Fibroblast of villous mesenchyme (primary cell): ENCODE data around the gene AIG1. TPM values are rescaled to one million over a fixed set of nuclear protein-coding genes. Genes with fewer than 3 reads are reported as not detected.

ENCODE experiments used
- DNase-seq: peaks from one replicate; pipeline ENCODE4 v3.0.0-alpha.2; 2010; ENCODE audit warnings: low read depth
- H3K4me3 ChIP-seq: 2 replicates; pipeline ENCODE4 v1.5.1; 2011; ENCODE audit warnings: low read depth, mild to moderate bottlenecking, low read length
- total RNA-seq: library from RNA; depleted of rRNA; stranded (reverse); fragments of >200 nt; gene quantifications from 2 replicates; pipeline ENCODE4 v1.2.3, GENCODE V29; 2012
- TF ChIP-seq, protein P1 (sequence below): IDR thresholded peaks from 2 replicates; pipeline ENCODE4 v1.5.1; 2012; ENCODE audit warnings: low read depth, mild to moderate bottlenecking, low read length; ENCODE audit not compliant: insufficient read depth

Gene AIG1
- total RNA-seq, 1 donor = 44.9 TPM

DNA sequence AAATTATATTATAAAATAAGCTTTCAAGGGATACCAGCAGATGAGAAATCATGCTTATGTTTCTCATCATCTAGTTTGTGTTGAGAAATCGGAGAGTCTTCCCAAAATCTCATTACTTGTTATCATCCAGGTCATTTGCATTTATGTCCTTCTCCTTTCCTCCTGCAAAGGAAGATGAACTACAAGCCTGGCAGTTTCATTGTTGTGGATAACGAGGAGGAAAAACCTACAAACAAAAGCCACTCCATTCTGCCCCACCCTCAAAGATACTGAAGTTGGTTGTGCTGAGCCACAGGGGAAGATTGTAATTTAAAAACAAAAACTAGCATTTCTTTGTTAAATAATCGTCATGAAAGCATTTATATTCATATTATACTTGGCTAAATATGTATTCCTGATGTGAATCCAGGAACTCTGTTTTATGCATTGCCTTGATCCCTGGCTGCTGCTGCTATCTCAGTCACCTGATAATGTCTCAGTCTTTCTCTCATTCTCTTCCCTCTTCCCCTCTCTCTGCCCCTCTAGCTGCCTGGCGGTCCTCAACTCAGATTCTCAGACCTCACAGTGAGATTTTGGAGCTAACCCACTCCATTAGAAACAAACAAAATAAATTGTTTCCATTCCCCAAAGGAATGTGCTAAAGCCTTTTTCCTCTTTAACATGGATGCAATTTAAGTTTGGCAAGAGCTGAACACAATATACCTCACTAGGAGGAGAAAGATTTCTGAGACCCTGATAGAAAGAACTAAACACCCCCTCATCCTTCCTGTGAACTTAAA is 204.5 kb downstream of the AIG1 start:
- no peak for DNase-seq
- TF ChIP-seq, protein P1, sequence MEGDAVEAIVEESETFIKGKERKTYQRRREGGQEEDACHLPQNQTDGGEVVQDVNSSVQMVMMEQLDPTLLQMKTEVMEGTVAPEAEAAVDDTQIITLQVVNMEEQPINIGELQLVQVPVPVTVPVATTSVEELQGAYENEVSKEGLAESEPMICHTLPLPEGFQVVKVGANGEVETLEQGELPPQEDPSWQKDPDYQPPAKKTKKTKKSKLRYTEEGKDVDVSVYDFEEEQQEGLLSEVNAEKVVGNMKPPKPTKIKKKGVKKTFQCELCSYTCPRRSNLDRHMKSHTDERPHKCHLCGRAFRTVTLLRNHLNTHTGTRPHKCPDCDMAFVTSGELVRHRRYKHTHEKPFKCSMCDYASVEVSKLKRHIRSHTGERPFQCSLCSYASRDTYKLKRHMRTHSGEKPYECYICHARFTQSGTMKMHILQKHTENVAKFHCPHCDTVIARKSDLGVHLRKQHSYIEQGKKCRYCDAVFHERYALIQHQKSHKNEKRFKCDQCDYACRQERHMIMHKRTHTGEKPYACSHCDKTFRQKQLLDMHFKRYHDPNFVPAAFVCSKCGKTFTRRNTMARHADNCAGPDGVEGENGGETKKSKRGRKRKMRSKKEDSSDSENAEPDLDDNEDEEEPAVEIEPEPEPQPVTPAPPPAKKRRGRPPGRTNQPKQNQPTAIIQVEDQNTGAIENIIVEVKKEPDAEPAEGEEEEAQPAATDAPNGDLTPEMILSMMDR = no peak
- H3K4me3 ChIP-seq = no peak overlapping the region

DNA sequence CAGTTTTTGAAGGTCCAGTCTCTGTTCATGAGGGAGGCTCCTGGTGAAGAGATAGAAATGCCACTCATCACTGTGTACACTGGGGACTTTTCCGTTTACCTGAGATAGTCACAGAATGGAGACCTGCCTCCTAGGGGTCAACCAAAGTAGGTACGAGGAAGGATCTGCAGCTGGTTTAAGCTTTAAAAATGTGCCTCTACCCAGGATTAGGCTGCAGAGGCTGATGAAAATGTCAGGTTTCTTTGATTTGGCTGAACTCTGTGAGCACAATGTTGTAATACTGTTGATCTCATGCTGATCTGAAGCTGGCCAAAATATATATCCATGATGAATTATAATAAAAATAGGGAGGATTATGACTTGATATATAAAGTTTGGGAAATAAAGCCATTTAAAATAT is 207.1 kb downstream of the AIG1 start:
- no peak for DNase-seq
- TF ChIP-seq, protein P1 = no peak
- no peak overlapping the region for H3K4me3 ChIP-seq

DNA sequence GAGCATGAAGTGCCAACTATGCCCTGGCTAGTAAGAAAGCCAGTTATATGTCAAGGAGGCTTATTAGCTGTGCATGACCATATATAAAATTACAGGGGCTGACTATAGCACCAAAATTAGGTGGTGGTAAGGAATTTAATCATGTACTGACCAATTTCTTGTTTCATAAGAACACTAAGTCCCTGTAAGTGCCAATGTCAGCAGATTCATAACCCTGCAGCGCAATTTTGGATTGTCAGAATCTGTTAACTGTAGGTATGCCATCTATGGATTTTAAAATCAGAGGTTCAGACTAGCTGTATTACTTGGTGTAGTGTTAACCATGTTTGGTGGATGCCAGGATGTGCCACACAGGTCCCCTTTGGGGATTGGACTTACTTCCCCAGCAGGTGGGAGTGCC is 207.8 kb downstream of the AIG1 start:
- DNase-seq = no peak
- TF ChIP-seq, protein P1 = no peak
- no peak overlapping the region for H3K4me3 ChIP-seq

DNA sequence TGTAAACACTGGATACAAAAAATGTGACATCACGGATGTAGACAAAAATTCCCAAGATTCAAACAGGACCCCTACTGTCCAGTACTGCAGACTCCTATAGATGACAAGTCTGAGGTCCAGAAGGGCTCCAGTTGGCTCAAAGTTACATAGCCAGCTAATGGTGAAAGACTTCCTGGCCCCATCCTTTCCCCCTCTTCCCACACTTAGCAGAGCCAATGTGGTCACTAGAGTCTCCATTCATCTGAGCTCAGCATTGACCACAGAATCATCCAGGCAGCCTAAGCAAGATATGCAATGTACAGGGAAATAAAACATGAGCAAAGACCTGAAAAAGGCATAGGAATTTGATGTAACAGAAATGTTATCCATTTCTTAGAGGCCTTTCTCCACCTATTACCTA is 209.3 kb downstream of the AIG1 start:
- no peak for DNase-seq
- no peak overlapping the region for H3K4me3 ChIP-seq
- TF ChIP-seq, protein P1 = no peak

DNA sequence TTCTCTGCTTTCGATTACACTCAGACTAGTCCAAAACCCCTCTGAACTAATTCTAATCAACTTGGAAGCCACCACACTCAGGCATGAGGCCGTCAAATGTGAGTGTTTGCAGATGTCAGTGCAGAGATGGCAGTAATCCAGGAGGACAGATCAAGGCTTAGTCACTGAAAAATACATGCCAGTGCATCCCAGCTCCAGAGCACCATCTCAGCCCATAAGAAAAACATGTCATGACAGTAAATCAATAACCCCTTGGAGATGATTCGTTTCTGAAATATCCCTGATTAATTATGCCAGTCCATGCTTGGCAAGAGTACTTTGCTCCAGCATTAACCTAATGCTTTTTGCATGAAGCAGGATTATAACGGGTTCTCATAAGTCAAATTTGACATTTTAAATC is 210.3 kb downstream of the AIG1 start:
- TF ChIP-seq, protein P1 = no peak
- H3K4me3 ChIP-seq = no peak overlapping the region
- DNase-seq = peak; percentile 60

DNA sequence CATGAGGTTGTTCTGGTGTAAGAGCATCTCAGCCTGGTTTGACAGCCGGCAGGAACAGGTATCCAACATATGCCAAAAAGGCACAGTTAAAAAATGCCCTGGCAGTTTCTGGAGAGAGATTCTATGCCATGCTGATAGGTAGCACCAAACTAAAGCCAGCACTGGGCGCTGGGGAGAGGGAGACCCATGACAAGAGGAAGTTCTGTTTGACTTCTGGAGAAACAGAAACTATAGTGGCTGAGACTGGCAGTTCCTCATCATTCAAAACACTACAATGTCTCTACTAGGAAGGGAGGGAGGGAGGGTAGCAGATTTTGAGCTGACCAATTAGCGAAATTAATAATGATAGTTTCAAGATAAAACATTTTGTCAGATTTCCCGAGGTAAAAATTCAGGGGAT is 215.7 kb downstream of the AIG1 start:
- TF ChIP-seq, protein P1 = no peak
- DNase-seq = no peak
- no peak overlapping the region for H3K4me3 ChIP-seq

DNA sequence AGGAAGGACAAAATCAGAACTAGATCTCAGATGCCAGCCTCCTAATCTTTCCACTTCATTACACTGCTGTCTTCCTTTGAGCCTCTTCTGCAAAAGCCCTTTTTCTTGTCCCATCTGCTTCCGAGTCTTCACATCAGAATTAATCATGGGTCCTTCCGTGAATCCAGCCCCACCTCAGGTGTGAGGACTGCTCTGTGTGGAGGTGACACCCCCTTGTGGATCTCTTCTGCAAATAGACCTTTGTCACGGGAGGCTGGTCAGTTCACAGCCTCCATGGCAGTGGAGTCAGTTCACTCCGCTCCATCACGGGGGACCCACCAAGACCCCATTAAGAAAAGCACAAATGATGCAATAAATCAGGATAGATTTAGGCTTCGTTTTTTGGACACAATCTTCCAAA is 218.7 kb downstream of the AIG1 start:
- no peak overlapping the region for H3K4me3 ChIP-seq
- DNase-seq = no peak
- TF ChIP-seq, protein P1 = peak; percentile 36
